A204.1 (cell line): ENCODE results near the gene TP53I3.
"Not testable (repeated sequence)": the region's sequence is repeated elsewhere in the genome, so short reads cannot be mapped to it uniquely, and the experiment has no call there.

Source experiments
- FAIRE-seq: peaks from 2 replicates; lab custom pipeline; 2012; peaks lifted over from hg19 to GRCh38; lab: Jason Lieb, UNC

The TP53I3 gene

GRCh38 chr2:24084386-24085199 is at the start of gene TP53I3:
TSS of gene TP53I3 (minus strand) at chr2:24084834. CDS start at chr2:24084326, 508 bp downstream.
- no peak for FAIRE-seq

GRCh38 chr2:24132543-24132942 is 47.9 kb upstream of the TP53I3 start:
- no peak for FAIRE-seq

- FAIRE-seq: no peak
Observed at GRCh38 chr2:24125956-24126355, 41.3 kb upstream of the TP53I3 start.

DNA sequence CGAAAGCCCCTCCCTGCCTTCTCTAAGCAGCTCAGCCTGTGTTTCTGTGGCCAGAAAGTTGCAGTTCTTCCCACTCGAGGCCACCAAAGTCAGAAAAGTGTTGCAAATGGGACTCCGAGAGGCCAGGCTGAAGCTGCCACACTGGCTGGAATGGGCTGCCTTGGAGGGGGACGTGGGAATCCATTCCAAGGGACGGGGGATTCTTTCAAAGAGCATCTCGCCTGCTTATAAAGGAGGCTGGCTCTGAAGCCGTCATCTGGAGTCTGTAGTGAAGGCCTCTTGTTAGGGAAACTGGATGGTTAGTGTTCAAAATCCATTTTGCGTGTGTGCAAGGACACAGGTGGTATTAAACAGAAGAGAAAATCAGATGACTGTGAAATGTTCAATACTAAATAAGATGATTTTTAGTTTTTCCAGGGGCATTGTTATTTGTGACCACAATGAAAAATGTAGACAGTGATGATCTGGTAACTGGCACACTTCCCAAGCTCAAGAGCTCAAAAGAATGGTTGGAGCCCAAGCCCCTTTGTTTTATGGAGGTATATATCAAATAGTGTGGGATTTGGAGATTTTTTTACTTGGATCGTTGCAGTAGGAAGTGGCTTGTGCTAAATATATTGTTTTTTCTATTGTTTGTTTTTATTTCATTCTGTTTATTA is 39.4 kb upstream of the TP53I3 start:
- no peak for FAIRE-seq

- FAIRE-seq: no peak
Observed at GRCh38 chr2:24123195-24123921, 38.7 kb upstream of the TP53I3 start, which contains the start of the genes FAM228B and PFN4. TSS of gene FAM228B (plus strand) at chr2:24123469. CDS start at chr2:24124362, 893 bp downstream. TSS of gene PFN4 (minus strand) at chr2:24123334. CDS start at chr2:24122535, 799 bp downstream.

DNA sequence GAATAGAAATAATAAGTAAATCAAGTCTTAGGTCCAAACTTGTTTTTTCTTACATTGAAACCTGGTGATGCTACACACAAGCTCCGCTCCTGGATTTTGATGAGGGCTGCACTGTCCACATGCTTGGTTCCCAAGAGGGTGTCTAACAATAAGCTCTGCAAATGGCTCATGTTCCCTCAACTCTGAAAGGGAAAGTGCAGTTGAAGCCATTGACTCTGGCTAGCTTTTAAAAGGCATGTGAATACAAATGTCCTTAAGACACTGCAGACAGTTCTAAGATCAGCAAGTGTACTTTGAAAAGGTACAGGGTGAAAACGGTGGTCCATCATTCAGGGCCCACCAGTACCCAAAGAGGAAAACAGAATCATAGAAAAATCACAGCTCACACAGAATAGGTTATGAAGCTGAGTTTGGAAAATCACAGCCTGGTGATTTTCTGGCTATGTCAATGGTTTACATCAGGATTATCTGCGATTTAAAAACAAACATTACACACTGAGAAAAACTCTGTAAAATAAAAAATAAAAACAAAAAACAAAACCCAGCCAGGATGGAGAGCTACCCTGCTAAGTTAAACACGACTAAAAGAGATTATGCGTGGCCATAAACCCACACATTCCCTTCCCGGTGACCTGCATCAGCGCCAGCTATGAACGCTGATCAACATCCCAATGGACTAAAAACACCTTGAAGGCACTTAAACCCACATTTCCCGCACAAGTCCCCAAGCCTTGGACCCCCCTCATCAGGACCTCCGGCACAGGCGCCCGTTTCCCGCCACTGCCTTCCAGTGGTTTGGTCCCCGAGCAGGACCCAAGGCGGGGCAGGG is 37.9 kb upstream of the TP53I3 start:
- no peak for FAIRE-seq

- FAIRE-seq: no peak
Observed at GRCh38 chr2:24121469-24121868, 36.8 kb upstream of the TP53I3 start.

DNA sequence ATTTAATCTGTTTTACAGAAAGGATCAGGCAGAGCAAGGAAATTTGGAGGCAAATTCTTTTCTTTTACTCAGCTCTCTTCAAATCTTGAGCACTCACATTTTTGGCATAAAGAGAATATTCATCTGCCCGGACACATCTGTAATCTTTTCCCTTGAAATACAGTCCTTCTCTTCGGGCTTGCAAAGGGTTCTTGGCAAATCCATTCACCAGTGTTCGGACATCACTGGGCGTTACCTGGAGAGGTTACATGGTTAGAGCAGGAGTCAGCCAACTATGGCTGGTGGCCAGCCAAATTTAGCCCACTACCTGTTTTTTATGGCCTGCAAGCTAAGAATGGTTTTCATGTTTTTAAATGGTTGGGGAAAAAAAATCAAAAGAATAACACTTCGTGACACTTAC is 36.4 kb upstream of the TP53I3 start:
- FAIRE-seq: no peak

DNA sequence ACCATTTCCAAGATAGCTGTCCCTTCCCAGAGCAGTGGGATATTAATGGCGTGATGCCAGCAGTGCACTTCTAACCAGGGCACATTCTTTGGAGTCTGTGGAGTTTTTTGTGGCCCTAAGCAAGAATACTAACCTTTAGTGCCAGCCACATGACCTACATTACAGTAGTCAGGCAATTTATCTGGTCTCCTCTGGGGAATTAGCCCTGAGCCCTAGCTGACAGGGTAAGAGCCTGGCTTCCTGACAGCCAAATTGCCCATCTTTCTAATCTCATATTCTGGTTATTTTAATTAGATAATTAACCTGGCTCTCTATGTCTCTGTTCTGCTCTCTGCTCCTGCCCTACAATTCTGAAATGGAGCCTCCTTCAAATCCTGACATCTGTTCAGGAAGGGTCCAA is 33.3 kb upstream of the TP53I3 start:
- no peak for FAIRE-seq

DNA sequence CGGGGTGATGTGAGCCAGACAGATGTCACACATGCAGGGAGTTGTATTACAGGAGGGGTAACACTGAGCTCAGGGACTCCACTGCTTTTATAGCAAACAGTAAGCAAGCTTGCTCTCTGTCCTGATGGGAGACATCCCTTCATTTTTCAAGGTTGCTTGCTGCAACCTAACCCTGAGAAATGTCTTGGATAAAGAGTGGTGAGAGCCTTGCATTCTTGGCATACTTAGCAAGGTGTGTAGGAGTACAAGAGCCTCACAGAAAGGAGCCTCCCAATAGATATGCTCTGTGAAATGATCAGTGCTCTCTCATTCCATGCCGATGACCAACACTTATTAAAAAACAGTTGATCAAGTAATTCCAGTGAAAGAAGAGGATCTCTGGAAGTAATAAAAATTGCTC is 30.4 kb upstream of the TP53I3 start:
- FAIRE-seq: no peak

GRCh38 chr2:24111407-24111901 is 26.8 kb upstream of the TP53I3 start:
- no peak for FAIRE-seq

DNA sequence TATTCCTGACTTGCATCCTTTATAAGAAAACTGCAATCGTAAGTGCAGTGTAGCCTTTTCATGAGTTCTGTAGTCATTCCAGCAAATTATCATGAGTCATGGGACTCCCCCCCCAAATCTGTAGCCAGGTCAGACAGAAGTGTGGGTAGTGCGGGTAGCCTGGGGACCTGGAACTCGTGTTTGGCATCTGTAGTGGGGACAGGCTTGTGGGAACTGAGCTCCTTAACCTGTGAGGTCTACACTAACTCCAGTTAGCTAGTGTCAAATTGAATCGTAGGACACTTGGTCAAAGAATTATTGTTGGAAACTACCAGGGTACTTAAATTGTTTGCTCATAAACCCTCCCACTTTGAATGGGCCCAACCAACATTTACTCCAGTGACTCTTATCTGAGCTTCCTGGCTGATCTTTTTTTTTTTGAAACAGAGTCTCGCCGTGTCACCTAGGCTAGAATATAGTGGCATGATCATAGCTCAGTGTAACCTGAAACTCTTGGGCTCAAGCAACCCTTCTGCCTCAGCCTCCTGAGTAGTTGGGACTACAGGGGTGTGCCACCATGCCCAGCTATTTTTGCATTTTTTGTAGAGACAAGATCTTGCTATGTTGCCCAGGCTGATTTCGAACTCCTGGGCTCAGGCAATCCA is 26.1 kb upstream of the TP53I3 start:
- no peak for FAIRE-seq

DNA sequence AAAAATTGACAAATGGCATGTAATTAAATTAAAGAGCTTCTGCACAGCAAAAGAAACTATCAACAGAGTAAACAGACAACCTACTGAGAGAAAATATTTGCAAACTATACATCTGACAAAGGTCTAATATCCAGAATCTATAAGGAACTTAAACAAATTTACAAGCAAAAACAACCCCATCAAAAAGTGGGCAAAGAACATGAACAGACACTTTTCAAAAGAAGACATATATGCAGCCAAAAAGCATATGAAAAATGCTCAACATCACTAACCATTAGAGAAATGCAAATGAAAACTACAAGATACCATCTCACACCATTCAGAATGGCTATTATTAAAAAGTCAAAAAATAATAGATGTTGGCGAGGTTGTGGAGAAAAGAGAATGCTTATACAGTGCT is 24.8 kb upstream of the TP53I3 start:
- not testable (repeated sequence) for FAIRE-seq

- FAIRE-seq: no peak
Observed at GRCh38 chr2:24107336-24107735, 22.7 kb upstream of the TP53I3 start.

GRCh38 chr2:24106786-24107185 is 22.2 kb upstream of the TP53I3 start:
- no peak for FAIRE-seq

DNA sequence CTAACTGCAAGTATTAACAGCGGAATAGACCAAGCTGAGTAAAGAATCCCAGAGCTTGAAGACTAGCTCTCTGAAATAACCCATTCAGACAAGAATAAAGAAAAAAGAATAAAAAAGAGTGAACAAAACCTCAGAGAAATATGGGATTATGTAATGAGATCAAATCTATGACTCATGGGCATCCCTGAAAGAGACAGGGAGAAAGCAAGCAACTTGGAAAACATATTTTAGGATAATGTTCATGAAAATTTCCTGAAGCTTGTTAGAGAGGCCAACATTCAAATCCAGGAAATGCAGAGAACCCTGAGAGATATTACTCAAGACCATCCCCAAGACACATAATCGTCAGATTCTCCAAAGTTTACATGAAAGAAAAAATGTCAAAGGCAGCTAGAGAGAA is 21.2 kb upstream of the TP53I3 start:
- FAIRE-seq: no peak

- no peak for FAIRE-seq
Observed at GRCh38 chr2:24104906-24105305, 20.3 kb upstream of the TP53I3 start.

- no peak for FAIRE-seq
Observed at GRCh38 chr2:24104110-24104650, 19.5 kb upstream of the TP53I3 start.

DNA sequence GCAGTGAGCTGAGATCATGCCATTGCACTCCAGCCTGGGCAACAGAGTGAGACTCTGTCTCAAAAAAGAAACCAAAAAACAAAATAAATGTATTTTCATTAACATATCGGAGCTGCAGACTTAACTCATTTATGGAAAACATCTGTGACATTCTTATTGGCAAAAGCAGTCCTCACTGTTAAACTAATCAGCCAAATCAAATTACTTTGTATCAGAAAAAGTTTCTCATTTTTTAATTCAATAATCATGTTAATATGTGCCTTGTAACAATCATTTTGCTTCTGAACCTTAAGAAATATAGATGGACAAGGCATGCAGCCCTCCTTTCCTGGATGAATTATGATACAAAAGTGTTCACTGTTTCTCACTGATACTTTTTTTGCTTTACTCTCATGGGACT is 18.0 kb upstream of the TP53I3 start:
- FAIRE-seq: no peak

- FAIRE-seq: no peak
Observed at GRCh38 chr2:24101992-24102391, 17.4 kb upstream of the TP53I3 start.

GRCh38 chr2:24100732-24101131 is 16.1 kb upstream of the TP53I3 start:
- not testable (repeated sequence) for FAIRE-seq
